Measurements from ENCODE around the gene GRK3. TPM values are rescaled to one million over a fixed set of nuclear protein-coding genes. Genes with fewer than 3 reads are reported as not detected.

Gene GRK3
- total RNA-seq, 1 donor from 2014 or later: 19.4 TPM

GRCh38 chr22:25760848-25761595, 196.5 kb downstream of the GRK3 start:
- TF ChIP-seq, protein P1, sequence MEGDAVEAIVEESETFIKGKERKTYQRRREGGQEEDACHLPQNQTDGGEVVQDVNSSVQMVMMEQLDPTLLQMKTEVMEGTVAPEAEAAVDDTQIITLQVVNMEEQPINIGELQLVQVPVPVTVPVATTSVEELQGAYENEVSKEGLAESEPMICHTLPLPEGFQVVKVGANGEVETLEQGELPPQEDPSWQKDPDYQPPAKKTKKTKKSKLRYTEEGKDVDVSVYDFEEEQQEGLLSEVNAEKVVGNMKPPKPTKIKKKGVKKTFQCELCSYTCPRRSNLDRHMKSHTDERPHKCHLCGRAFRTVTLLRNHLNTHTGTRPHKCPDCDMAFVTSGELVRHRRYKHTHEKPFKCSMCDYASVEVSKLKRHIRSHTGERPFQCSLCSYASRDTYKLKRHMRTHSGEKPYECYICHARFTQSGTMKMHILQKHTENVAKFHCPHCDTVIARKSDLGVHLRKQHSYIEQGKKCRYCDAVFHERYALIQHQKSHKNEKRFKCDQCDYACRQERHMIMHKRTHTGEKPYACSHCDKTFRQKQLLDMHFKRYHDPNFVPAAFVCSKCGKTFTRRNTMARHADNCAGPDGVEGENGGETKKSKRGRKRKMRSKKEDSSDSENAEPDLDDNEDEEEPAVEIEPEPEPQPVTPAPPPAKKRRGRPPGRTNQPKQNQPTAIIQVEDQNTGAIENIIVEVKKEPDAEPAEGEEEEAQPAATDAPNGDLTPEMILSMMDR (conservative IDR thresholded peaks at IDR 0.05): no peak
- H3K27me3 Mint-ChIP-seq (ENCODE audit: low read depth): no peaks in the 10 kb centered on the region
- no peaks in the 10 kb centered on the region for H3K4me1 Mint-ChIP-seq
- no peak for DNase-seq (ENCODE audit: low read depth, low spot score)
- no peaks in the 10 kb centered on the region for H3K36me3 Mint-ChIP-seq (ENCODE audit: low read depth)
- H3K4me3 Mint-ChIP-seq: no peak overlapping the region
- H3K9me3 Mint-ChIP-seq: peaks cover 3% of the 10 kb centered on the region
- H3K27ac Mint-ChIP-seq (ENCODE audit: unreplicated experiment): no peak overlapping the region

DNA sequence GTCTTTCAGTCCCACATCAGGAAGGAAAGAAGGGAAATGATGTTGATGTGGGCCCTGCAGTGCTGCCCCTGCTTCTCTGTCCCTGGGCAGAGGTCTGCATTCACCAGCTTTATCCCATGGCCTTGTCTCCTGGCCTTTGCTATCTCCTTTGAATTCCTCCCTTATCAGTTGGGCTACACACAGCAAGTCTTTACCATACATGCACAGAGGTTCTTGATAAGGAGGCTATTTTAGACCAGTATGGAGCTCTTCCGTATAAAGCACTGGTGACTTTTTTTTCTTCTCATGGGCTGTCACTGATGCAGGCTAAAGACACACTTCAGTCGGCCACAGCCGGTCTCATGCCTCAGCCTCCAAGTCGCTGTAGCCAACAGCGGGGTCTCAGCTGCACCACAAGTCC, 197.7 kb downstream of the GRK3 start:
- no peak for DNase-seq (ENCODE audit: low read depth, low spot score)
- Mint-ChIP-seq H3K4me1 (no peaks in the 10 kb centered on the region), H3K27me3 (ENCODE audit: low read depth) (no peaks in the 10 kb centered on the region), H3K27ac (ENCODE audit: unreplicated experiment) (no peak overlapping the region), H3K36me3 (ENCODE audit: low read depth) (peaks cover 5% of the 10 kb centered on the region), H3K9me3 (peaks cover 11% of the 10 kb centered on the region), H3K4me3 (no peak overlapping the region)
- TF ChIP-seq, protein P1 (conservative IDR thresholded peaks at IDR 0.05): no peak

GRCh38 chr22:25763239-25763777, 198.8 kb downstream of the GRK3 start:
- H3K4me3 Mint-ChIP-seq: no peak overlapping the region
- H3K36me3 Mint-ChIP-seq (ENCODE audit: low read depth): peaks cover 5% of the 10 kb centered on the region
- no peaks in the 10 kb centered on the region for H3K4me1 Mint-ChIP-seq
- no peaks in the 10 kb centered on the region for H3K27me3 Mint-ChIP-seq (ENCODE audit: low read depth)
- no peak overlapping the region for H3K27ac Mint-ChIP-seq (ENCODE audit: unreplicated experiment)
- TF ChIP-seq, protein P1 (conservative IDR thresholded peaks at IDR 0.05): no peak
- peaks cover 11% of the 10 kb centered on the region for H3K9me3 Mint-ChIP-seq
- DNase-seq (ENCODE audit: low read depth, low spot score): no peak

DNA sequence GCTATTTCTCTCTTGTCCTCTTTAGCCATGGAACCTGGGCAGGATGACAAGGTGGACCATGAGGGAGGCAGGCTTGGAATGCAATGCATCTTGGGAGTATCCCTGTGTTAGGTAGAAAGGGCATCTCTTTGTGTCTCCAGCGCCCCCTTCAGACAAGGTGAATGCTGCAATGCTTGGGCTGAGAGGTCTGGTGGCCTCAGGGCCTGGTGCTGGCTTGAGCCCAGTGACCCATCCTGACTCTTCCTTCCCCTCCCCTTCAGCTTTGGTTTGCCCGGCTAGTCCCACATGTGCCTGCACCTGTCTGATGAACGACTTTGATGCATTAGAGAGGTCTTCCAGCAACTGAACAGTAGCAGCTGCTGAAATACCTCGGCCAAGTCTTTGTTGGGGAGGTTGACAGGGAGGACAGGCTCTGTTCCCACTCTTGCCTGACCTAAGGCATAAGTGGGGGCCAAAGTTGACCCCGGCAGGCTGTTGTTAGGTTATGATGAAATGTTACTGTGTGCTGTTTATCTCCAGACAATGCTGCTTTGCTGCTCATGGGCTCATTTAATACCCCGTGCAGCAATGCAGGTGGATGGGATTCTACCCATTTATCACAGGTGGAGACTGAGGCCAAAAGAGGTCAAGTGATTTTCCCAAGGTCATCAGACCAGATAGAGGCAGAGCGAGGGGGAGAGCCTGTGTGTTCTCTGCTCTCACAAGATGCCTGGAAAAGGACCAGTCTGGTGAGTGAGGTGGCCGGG, 200.0 kb downstream of the GRK3 start:
- TF ChIP-seq, protein P1 (conservative IDR thresholded peaks at IDR 0.05): no peak
- no peak for DNase-seq (ENCODE audit: low read depth, low spot score)
- peaks cover 5% of the 10 kb centered on the region for H3K36me3 Mint-ChIP-seq (ENCODE audit: low read depth)
- H3K4me1 Mint-ChIP-seq: no peaks in the 10 kb centered on the region
- H3K4me3 Mint-ChIP-seq: no peak overlapping the region
- H3K27me3 Mint-ChIP-seq (ENCODE audit: low read depth): peaks cover 3% of the 10 kb centered on the region
- no peak overlapping the region for H3K27ac Mint-ChIP-seq (ENCODE audit: unreplicated experiment)
- H3K9me3 Mint-ChIP-seq: peaks cover 11% of the 10 kb centered on the region

DNA sequence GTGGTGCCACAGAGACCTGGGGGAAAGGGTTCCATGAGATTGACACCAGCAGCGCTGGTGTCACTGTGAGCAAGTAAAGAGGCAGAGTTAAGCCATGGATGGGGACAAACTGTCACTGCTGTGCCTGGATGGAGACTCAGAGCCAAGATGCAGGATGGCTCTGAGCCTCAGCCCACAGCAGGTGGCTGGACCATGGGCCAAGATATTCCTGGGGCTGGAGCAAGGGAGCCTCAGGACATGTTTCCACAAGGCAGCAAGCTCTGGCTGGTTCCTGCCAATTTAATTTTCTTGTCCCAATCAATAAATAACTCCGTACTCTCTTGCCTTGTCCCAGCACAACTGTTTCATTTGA, 200.5 kb downstream of the GRK3 start:
- TF ChIP-seq, protein P1 (conservative IDR thresholded peaks at IDR 0.05): no peak
- Mint-ChIP-seq H3K27ac (ENCODE audit: unreplicated experiment) (no peak overlapping the region), H3K4me1 (no peaks in the 10 kb centered on the region), H3K9me3 (peaks cover 11% of the 10 kb centered on the region), H3K36me3 (ENCODE audit: low read depth) (peaks cover 5% of the 10 kb centered on the region), H3K27me3 (ENCODE audit: low read depth) (peaks cover 3% of the 10 kb centered on the region), H3K4me3 (no peak overlapping the region)
- DNase-seq (ENCODE audit: low read depth, low spot score): no peak

Measured in neural crest cell (in vitro differentiated cells).